Gastroesophageal sphincter (tissue), 3 donors: Measurements from ENCODE around the gene PGA3.

Experiments
- EP300 ChIP-seq: sonication (generic); formaldehyde crosslinking; IDR thresholded peaks from one replicate; pipeline ENCODE4 v1.6.1; 2017; ENCODE audit warnings: antibody characterized with exemption, mild to moderate bottlenecking
- POLR2A ChIP-seq, 2 donors: fragments of 450-650 bp; IDR thresholded peaks; one replicate each; pipeline ENCODE4 v1.6.1; 2017; ENCODE audit warnings: antibody characterized with exemption in 2 of 2, mild to moderate bottlenecking in 2 of 2, moderate library complexity in 1 of 2
- POLR2AphosphoS5 ChIP-seq: sonication (generic); formaldehyde crosslinking; IDR thresholded peaks from one replicate; pipeline ENCODE4 v1.6.1; 2017; ENCODE audit warnings: antibody characterized with exemption
- TF ChIP-seq, protein P1 (sequence below), 4 experiments: fragments of 200-600 bp in 2 of 4; fragments of 450-650 bp in 2 of 4; sonication (generic) in 1 of 4; IDR thresholded peaks; one replicate each; pipeline ENCODE4 v1.5.1; 2017 to 2019; ENCODE audit warnings: antibody characterized with exemption in 4 of 4, mild to moderate bottlenecking in 2 of 4, moderate library complexity in 2 of 4

DNA sequence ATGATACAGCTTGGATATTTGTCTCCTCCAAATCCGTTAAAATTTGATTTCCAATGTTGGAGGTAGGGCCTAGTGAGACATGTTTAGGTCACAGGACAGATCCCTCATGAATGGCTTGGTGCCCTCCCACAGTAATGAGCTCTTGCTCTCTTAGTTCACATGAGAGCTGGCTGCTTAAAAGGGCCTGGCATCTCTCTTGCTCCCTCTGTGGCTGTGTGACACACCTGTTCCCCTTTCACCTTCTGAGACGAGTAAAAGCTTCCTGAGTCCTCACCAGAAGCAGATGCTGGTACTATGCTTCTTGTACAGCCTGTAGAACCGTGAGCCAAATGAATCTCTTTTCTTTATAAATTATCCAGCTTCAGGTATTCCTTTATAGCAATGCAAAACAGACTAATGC lies 45.6 kb upstream of the PGA3 start:
- TF ChIP-seq, protein P1, sequence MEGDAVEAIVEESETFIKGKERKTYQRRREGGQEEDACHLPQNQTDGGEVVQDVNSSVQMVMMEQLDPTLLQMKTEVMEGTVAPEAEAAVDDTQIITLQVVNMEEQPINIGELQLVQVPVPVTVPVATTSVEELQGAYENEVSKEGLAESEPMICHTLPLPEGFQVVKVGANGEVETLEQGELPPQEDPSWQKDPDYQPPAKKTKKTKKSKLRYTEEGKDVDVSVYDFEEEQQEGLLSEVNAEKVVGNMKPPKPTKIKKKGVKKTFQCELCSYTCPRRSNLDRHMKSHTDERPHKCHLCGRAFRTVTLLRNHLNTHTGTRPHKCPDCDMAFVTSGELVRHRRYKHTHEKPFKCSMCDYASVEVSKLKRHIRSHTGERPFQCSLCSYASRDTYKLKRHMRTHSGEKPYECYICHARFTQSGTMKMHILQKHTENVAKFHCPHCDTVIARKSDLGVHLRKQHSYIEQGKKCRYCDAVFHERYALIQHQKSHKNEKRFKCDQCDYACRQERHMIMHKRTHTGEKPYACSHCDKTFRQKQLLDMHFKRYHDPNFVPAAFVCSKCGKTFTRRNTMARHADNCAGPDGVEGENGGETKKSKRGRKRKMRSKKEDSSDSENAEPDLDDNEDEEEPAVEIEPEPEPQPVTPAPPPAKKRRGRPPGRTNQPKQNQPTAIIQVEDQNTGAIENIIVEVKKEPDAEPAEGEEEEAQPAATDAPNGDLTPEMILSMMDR (IDR thresholded peaks at IDR 0.05), result no peak
- TF ChIP-seq POLR2AphosphoS5 (no peak), POLR2A (IDR thresholded peaks at IDR 0.05) (no peak), EP300 (no peak)
